SU-DHL-6 (cell line): Measurements from ENCODE around the gene DAW1.

Experiments
- EZH2phosphoT487 ChIP-seq: fragments of 200-600 bp; sonication (generic), shearing (Covaris generic); conservative IDR thresholded peaks from 2 replicates; pipeline ENCODE4 v1.6.1; 2018; ENCODE audit warnings: mild to moderate bottlenecking, antibody characterized with exemption, low read length, moderate library complexity, mixed read lengths
- TF ChIP-seq, protein P1 (sequence below): fragments of 200-600 bp; sonication (generic); IDR thresholded peaks from one replicate; pipeline ENCODE4 v1.5.1; 2017; ENCODE audit warnings: antibody characterized with exemption, mild to moderate bottlenecking, low read length, moderate library complexity; ENCODE audit not compliant: insufficient read depth, poor library complexity, severe bottlenecking

DNA sequence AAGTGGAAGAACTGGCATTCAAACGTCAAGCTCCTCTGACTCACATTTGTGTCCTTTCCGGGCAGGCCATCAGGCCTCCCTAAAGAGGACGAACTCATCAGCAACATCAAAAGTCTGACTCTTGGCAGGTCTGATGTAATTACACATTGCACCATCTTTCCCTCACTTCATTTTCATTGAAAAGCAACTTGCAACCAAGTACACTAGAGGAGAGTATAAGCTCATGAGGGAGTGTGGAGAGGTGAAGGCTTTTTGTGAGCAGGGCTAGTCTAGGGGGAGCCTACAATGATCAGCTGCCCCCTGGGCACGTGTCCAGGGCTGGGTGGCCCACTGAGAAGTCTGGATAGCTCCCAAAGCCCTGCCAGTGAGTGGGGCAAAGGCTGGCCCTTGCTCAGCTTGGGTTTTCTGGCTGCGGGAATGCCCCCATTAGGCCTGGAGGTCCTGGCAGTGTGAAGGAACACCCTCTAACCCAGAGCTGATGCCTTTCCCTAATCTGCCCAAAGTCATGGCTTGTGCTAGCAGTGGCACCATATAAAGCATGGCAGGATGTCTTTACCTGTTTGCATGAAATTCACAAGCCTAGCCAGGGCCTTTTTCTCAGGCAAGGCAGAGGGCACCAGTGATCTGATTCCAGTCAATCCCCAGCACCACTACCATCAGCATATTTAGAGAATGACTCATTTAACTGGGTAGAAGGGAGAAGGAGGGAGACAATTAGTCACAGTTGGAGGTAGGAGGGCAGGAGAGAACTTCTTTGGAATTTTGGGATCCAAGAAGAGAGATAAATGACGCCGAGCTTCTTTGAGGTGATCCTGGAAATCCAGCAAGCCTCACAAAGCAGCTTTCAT, 8.5 kb upstream of the DAW1 start:
- TF ChIP-seq, protein P1, sequence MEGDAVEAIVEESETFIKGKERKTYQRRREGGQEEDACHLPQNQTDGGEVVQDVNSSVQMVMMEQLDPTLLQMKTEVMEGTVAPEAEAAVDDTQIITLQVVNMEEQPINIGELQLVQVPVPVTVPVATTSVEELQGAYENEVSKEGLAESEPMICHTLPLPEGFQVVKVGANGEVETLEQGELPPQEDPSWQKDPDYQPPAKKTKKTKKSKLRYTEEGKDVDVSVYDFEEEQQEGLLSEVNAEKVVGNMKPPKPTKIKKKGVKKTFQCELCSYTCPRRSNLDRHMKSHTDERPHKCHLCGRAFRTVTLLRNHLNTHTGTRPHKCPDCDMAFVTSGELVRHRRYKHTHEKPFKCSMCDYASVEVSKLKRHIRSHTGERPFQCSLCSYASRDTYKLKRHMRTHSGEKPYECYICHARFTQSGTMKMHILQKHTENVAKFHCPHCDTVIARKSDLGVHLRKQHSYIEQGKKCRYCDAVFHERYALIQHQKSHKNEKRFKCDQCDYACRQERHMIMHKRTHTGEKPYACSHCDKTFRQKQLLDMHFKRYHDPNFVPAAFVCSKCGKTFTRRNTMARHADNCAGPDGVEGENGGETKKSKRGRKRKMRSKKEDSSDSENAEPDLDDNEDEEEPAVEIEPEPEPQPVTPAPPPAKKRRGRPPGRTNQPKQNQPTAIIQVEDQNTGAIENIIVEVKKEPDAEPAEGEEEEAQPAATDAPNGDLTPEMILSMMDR: no peak
- no peak for TF ChIP-seq EZH2phosphoT487
